Vagina (tissue), 2 donors: ENCODE measurements around the gene WWC2. TPM values are rescaled to one million over a fixed set of nuclear protein-coding genes. Genes with fewer than 3 reads are reported as not detected.

Experiments used
- DNase-seq, 2 donors: peaks; one replicate each; pipeline ENCODE4 v3.0.0-alpha.2; 2017; ENCODE audit errors: extremely low spot score in 2 of 2
- H3K27ac ChIP-seq: fragments of 200-600 bp; sonication (generic); one replicate; pipeline ENCODE4 v1.5.1; 2019
- H3K27me3 ChIP-seq: fragments of 200-600 bp; sonication (generic); one replicate; pipeline ENCODE4 v1.5.1; 2019
- H3K36me3 ChIP-seq, 2 donors: fragments of 200-600 bp; sonication (generic); one replicate each; pipeline ENCODE4 v1.5.1; 2017 to 2019
- H3K4me1 ChIP-seq: fragments of 200-600 bp; sonication (generic); one replicate; pipeline ENCODE4 v1.5.1; 2019
- H3K4me3 ChIP-seq, 2 donors: fragments of 200-600 bp; sonication (generic); 1 replicate in 1 of 2; 2 replicates in 1 of 2; pipeline ENCODE4 v1.5.1; 2016 to 2019
- H3K9me3 ChIP-seq: fragments of 200-600 bp; sonication (generic); one replicate; pipeline ENCODE4 v1.5.1; 2019
- POLR2A ChIP-seq, 2 donors: fragments of 450-650 bp; IDR thresholded peaks; one replicate each; pipeline ENCODE4 v1.6.1; 2017; ENCODE audit warnings: antibody characterized with exemption in 2 of 2, mild to moderate bottlenecking in 2 of 2, moderate library complexity in 2 of 2
- POLR2AphosphoS5 ChIP-seq, 2 donors: sonication (generic); formaldehyde crosslinking; IDR thresholded peaks; one replicate each; pipeline ENCODE4 v1.9.0; 2017; ENCODE audit warnings: antibody characterized with exemption in 2 of 2, mild to moderate bottlenecking in 2 of 2, low read depth in 1 of 2; ENCODE audit not compliant: insufficient read depth in 1 of 2
- intact Hi-C: fragments of 100-400 bp; cut with DNase I; formaldehyde crosslinking; loops from one replicate; pipeline ENCODE4 v1.15.1; 2023
- total RNA-seq: library from RNA; depleted of rRNA; stranded (reverse); fragments of >200 nt; gene quantifications from one replicate; pipeline ENCODE4 v1.2.3, GENCODE V29; 2016
- TF ChIP-seq, protein P1 (sequence below), 3 experiments: fragments of 450-650 bp in 2 of 3; fragments of 200-600 bp in 1 of 3; sonication (generic) in 1 of 3; IDR thresholded peaks; one replicate each; pipeline ENCODE4 v1.5.1; 2017 to 2019; ENCODE audit warnings: antibody characterized with exemption in 3 of 3, mild to moderate bottlenecking in 2 of 3, moderate library complexity in 2 of 3

WWC2 gene
- total RNA-seq, 1 donor from 2014 or later = 24.3 TPM

DNA sequence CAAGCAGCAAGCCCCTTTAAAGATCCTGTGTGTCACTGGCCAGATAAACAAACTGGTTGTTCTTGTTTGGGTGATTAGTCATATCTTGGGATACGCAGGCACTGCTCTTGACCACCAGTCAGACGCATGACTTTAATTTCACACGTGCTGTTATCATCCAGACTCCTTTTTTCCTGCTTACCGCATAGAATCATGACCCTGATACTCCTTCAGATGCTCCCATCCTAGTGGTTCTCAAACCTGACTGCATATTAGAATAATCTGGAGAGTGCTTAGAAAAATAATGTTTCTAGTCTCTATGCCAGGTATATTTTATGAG, 142.2 kb downstream of the WWC2 start:
- TF ChIP-seq POLR2AphosphoS5 (IDR thresholded peaks at IDR 0.05; ENCODE audit: insufficient read depth in 1 of 2, low read depth in 1 of 2) (no peak), POLR2A (IDR thresholded peaks at IDR 0.05) (no peak)
- TF ChIP-seq, protein P1, sequence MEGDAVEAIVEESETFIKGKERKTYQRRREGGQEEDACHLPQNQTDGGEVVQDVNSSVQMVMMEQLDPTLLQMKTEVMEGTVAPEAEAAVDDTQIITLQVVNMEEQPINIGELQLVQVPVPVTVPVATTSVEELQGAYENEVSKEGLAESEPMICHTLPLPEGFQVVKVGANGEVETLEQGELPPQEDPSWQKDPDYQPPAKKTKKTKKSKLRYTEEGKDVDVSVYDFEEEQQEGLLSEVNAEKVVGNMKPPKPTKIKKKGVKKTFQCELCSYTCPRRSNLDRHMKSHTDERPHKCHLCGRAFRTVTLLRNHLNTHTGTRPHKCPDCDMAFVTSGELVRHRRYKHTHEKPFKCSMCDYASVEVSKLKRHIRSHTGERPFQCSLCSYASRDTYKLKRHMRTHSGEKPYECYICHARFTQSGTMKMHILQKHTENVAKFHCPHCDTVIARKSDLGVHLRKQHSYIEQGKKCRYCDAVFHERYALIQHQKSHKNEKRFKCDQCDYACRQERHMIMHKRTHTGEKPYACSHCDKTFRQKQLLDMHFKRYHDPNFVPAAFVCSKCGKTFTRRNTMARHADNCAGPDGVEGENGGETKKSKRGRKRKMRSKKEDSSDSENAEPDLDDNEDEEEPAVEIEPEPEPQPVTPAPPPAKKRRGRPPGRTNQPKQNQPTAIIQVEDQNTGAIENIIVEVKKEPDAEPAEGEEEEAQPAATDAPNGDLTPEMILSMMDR (IDR thresholded peaks at IDR 0.05) = no peak
- no peak for DNase-seq
- intact Hi-C loops = no loop called here

DNA sequence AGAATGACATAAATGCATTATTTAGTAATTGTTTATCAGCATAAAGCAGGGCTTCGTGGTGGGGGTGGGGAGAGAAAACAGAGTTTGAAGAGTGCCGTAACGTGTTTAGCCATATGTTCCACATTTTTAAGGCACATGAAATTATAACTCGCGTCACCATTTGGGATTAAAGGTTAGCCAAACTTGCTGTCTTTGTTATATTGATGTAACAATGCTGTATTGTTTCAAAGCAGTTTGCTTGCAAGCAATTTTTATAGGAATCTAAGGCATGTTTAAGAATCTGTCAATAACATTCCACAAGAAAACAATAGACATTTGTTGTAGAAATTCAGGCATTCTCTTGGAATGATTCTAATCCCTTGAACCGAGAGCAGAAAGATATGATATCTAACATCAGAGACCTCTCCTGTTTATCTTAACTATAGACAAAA, 142.7 kb downstream of the WWC2 start:
- Histone ChIP-seq H3K4me3 (no peak overlapping the region), H3K27ac (no peak overlapping the region), H3K27me3 (no peaks in the 10 kb centered on the region), H3K9me3 (no peaks in the 10 kb centered on the region), H3K4me1 (no peaks in the 10 kb centered on the region), H3K36me3 (no peaks in the 10 kb centered on the region)
- intact Hi-C loops = no loop called here
- TF ChIP-seq, protein P1 (IDR thresholded peaks at IDR 0.05) = no peak
- TF ChIP-seq POLR2A (IDR thresholded peaks at IDR 0.05) (no peak), POLR2AphosphoS5 (IDR thresholded peaks at IDR 0.05; ENCODE audit: insufficient read depth in 1 of 2, low read depth in 1 of 2) (no peak)
- no peak for DNase-seq

More for the DNA sequence above, 142.2 kb downstream of the WWC2 start:
- peak overlapping the region; percentile 44 for H3K27ac ChIP-seq
- H3K4me3 ChIP-seq = no peak overlapping the region
- no peaks in the 10 kb centered on the region for H3K4me1 ChIP-seq
- H3K36me3 ChIP-seq = no peaks in the 10 kb centered on the region
- H3K27me3 ChIP-seq = no peaks in the 10 kb centered on the region
- H3K9me3 ChIP-seq = no peaks in the 10 kb centered on the region

DNA sequence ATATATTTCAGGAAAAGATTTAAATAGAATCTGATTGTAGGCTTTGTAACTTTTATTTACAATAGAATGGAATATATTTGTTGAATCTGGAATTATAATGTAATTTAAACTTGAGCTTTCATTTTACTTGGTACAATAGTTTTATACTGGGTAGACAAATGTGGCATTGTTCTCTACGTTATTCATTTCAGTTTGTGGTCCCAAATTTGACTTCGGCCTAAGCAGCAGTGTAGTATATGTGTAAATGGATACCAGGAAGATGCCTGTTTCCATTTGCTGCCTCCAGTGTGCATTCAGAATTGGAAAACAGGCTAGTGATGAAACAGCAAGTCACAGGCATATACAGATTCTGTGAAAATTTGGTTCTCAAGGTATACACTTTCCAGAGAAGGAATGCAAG, 143.2 kb downstream of the WWC2 start:
- Histone ChIP-seq H3K36me3 (no peaks in the 10 kb centered on the region), H3K4me1 (no peaks in the 10 kb centered on the region), H3K27ac (no peak overlapping the region), H3K9me3 (no peaks in the 10 kb centered on the region), H3K4me3 (no peak overlapping the region), H3K27me3 (no peaks in the 10 kb centered on the region)
- no peak for TF ChIP-seq POLR2A (IDR thresholded peaks at IDR 0.05)
- no peak for DNase-seq
- intact Hi-C loops = no loop called here

DNA sequence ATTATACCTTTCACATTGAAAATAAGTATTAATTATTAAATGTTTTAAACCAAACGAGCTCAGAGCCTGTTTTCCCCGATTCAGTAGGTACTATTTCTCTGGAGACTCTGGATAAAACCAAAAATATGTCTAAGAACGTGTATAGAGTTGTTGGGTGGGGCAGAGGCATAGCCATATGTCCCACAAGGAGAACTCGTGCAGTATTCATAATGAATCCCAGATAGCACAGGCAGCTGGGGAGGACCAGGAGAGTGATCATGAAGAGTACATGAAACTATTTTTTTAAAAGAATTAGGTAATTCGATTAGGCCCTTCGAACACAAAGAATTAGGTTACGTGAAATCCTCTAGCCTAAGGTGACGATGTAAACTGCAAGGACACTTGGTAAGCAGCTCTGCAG, 145.0 kb downstream of the WWC2 start:
- DNase-seq = no peak
- Histone ChIP-seq H3K4me1 (no peaks in the 10 kb centered on the region), H3K27me3 (no peaks in the 10 kb centered on the region), H3K9me3 (no peaks in the 10 kb centered on the region), H3K4me3 (no peak overlapping the region), H3K36me3 (no peaks in the 10 kb centered on the region), H3K27ac (no peak overlapping the region)
- intact Hi-C loops = no loop called here
- no peak for TF ChIP-seq POLR2AphosphoS5 (IDR thresholded peaks at IDR 0.05; ENCODE audit: insufficient read depth in 1 of 2, low read depth in 1 of 2)

DNA sequence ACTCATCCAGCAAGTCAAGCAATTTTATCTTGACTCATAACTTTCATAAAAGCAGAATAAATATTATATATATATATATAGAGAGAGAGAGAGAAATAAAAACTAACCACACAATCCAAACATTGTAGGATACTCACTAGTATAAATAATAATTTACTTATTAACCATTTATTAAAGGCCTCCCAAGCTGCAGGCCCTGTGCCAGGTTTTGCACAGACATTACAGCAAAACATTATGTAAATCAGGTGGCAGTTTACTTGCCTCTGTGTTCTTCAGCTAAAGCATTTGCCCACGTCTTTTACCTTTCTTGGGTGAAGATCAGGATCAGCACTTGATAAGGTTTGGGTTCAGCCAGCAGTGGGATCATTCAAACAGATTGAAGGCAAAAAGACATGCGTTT, 145.4 kb downstream of the WWC2 start:
- DNase-seq = no peak
- H3K27ac ChIP-seq = no peak overlapping the region
- no peaks in the 10 kb centered on the region for H3K27me3 ChIP-seq
- TF ChIP-seq, protein P1 (IDR thresholded peaks at IDR 0.05) = no peak
- TF ChIP-seq POLR2AphosphoS5 (IDR thresholded peaks at IDR 0.05; ENCODE audit: insufficient read depth in 1 of 2, low read depth in 1 of 2) (no peak), POLR2A (IDR thresholded peaks at IDR 0.05) (no peak)
- no peaks in the 10 kb centered on the region for H3K9me3 ChIP-seq
- intact Hi-C loops = no loop called here
- H3K36me3 ChIP-seq = no peaks in the 10 kb centered on the region
- no peaks in the 10 kb centered on the region for H3K4me1 ChIP-seq
- no peak overlapping the region for H3K4me3 ChIP-seq

DNA sequence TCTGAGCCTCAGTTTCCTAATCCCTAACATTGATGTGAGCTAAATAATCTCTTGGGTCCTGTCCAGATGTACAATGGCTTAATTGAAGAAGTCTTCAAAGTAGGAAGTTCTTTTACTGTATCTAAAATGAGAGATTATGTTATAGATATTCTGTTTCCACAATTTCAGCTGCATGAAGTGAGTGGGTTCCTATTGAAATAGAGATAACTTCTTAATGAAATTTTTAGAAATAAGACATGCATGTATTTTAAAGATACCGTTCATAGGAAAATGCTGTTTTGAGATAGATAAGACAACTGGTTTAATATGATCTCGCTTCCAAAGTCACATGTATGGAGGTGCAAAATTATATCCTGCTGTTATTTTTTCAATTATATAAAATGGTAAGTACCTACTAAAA, 149.1 kb downstream of the WWC2 start:
- DNase-seq = no peak
- Histone ChIP-seq H3K36me3 (no peaks in the 10 kb centered on the region), H3K27me3 (no peaks in the 10 kb centered on the region), H3K27ac (no peak overlapping the region), H3K4me1 (peaks cover 3% of the 10 kb centered on the region), H3K9me3 (no peaks in the 10 kb centered on the region), H3K4me3 (no peak overlapping the region)
- TF ChIP-seq POLR2AphosphoS5 (IDR thresholded peaks at IDR 0.05; ENCODE audit: insufficient read depth in 1 of 2, low read depth in 1 of 2) = no peak
- intact Hi-C loops = no loop called here

DNA sequence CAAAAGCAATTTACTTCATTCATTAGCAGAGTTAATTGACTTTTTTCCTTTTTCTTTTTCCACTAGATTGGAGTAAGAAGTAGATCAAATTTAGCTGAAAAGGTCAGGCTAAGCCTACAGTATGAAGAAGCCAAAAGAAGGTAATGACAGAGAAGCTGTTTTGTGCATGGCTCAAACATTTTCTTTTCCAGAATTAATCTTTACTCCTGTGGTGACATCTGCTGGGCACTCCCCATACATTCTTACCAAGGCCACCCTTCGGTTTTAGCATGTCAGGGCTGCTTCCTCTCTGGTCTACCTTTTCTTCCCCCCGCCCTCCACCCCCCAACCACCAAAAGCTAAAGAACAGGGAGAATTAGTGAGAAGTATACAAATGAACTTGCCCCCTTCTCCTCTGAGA, 150.8 kb downstream of the WWC2 start:
- intact Hi-C loops = no loop called here
- Histone ChIP-seq H3K4me1 (peaks cover 15% of the 10 kb centered on the region), H3K9me3 (no peaks in the 10 kb centered on the region), H3K36me3 (no peaks in the 10 kb centered on the region), H3K4me3 (no peak overlapping the region), H3K27ac (no peak overlapping the region), H3K27me3 (no peaks in the 10 kb centered on the region)
- DNase-seq = no peak
- no peak for TF ChIP-seq POLR2AphosphoS5 (IDR thresholded peaks at IDR 0.05; ENCODE audit: insufficient read depth in 1 of 2, low read depth in 1 of 2)
- TF ChIP-seq POLR2A (IDR thresholded peaks at IDR 0.05) = no peak
- TF ChIP-seq, protein P1 (IDR thresholded peaks at IDR 0.05) = no peak
